ENCODE data around the gene MRPS15.

MRPS15 gene

GRCh38 chr1:36464605-36465393 lies 615 bp upstream of the MRPS15 start:
- DNase-seq (ENCODE audit: low spot score), result no peak
- TF ChIP-seq, protein P1, sequence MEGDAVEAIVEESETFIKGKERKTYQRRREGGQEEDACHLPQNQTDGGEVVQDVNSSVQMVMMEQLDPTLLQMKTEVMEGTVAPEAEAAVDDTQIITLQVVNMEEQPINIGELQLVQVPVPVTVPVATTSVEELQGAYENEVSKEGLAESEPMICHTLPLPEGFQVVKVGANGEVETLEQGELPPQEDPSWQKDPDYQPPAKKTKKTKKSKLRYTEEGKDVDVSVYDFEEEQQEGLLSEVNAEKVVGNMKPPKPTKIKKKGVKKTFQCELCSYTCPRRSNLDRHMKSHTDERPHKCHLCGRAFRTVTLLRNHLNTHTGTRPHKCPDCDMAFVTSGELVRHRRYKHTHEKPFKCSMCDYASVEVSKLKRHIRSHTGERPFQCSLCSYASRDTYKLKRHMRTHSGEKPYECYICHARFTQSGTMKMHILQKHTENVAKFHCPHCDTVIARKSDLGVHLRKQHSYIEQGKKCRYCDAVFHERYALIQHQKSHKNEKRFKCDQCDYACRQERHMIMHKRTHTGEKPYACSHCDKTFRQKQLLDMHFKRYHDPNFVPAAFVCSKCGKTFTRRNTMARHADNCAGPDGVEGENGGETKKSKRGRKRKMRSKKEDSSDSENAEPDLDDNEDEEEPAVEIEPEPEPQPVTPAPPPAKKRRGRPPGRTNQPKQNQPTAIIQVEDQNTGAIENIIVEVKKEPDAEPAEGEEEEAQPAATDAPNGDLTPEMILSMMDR (conservative IDR thresholded peaks at IDR 0.05; ENCODE audit: low read depth), result no peak
- CTCF ChIA-PET, result interaction anchor here (0.6 kb wide), 1 partner anchor 1112 kb away, joined by 4 read pairs; no protein-coding TSS in a partner anchor
- H3K27ac ChIP-seq, result peak overlapping the region; percentile 84
- POLR2A ChIA-PET (ENCODE audit: low non-redundant PET), result interaction anchor here (0.7 to 1.0 kb wide), 3 partner anchors 14 to 81 kb away, joined by 3 to 5 read pairs (median 5); partner anchors contain the start of gene OSCP1

DNA sequence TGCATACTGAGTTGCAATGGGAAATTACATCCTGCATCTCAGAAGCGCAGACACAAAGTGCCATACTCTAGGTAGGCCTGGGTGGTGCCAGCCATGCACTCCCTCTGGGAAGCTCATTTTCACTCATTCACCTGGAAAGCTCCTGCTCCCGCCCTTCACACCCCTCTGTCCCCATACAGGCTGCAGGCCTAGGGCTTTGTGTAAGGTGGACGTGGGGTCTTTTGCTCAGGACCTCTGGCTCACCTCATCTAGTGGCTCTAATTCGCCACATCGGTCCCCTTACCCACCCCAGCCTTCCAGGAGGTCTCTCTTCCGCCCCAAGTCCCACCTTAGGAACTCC lies 751 bp downstream of the MRPS15 start:
- no peak for DNase-seq (ENCODE audit: low spot score)
- ChIA-PET POLR2A (ENCODE audit: low non-redundant PET) (no interaction called here), CTCF (no interaction called here)
- TF ChIP-seq, protein P1 (conservative IDR thresholded peaks at IDR 0.05; ENCODE audit: low read depth), result no peak
- peak overlapping the region; percentile 84 for H3K27ac ChIP-seq

GRCh38 chr1:36458910-36459309 lies 5.3 kb downstream of the MRPS15 start:
- CTCF ChIA-PET, result no interaction called here
- peak overlapping the region; percentile 22; the same call in 1 of the 2 replicates for H3K27ac ChIP-seq
- TF ChIP-seq, protein P1 (conservative IDR thresholded peaks at IDR 0.05; ENCODE audit: low read depth), result no peak
- POLR2A ChIA-PET (ENCODE audit: low non-redundant PET), result no interaction called here
- DNase-seq (ENCODE audit: low spot score), result no peak

DNA sequence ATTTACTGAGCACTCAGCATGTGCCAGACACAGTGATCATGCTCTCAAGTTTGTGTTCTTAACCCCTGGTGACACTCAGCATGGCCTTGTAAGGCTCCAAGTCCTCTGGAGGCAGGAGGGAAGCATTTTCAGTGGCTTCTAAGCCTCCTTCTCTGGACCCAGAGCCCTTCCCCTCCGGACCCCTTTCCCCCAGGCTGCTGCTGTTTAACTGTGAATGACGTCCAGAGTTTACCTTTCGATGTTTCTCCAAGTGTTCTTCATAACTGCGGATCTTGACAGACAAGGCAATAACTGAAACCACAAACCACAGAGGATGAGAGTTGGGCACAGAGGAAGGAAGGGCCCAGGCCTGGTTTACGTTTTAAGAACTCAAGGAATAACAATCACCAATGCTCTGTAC lies 6.5 kb downstream of the MRPS15 start:
- CTCF ChIA-PET, result no interaction called here
- TF ChIP-seq, protein P1 (conservative IDR thresholded peaks at IDR 0.05; ENCODE audit: low read depth), result no peak
- no peak overlapping the region for H3K27ac ChIP-seq

GRCh38 chr1:36456391-36456928 lies 7.7 kb downstream of the MRPS15 start:
- ChIA-PET CTCF (no interaction called here), POLR2A (ENCODE audit: low non-redundant PET) (no interaction called here)

More for the DNA sequence above, 6.5 kb downstream of the MRPS15 start:
- no peak for DNase-seq (ENCODE audit: low spot score)
- POLR2A ChIA-PET (ENCODE audit: low non-redundant PET), result no interaction called here

DNA sequence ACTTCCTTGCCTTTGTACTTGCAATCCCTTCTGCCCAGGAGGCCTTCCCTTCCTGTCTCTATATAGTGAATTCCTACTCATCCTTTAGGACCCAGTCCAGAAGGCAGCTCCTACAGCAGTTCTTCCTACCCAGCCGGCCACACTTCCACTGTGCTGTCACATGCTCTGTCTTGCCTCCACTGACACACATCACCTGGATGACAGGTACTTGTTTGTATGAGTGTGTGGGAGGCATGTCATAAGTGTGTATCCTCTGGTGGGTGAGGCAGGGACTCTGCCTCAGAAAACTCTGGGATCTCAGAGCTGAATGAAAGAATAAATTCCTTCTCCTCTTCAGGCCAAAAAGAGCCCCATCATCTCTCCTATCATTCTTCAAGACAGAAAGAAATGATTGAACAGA lies 8.8 kb downstream of the MRPS15 start:
- DNase-seq (ENCODE audit: low spot score), result no peak
- no peak overlapping the region for H3K27ac ChIP-seq
- CTCF ChIA-PET, result interaction anchor here (0.5 kb wide), 1 partner anchor 179 kb away, joined by 4 read pairs; no protein-coding TSS in a partner anchor
- TF ChIP-seq, protein P1 (conservative IDR thresholded peaks at IDR 0.05; ENCODE audit: low read depth), result no peak
- POLR2A ChIA-PET (ENCODE audit: low non-redundant PET), result no interaction called here

More at GRCh38 chr1:36456391-36456928, 7.7 kb downstream of the MRPS15 start:
- TF ChIP-seq, protein P1 (conservative IDR thresholded peaks at IDR 0.05; ENCODE audit: low read depth), result no peak
- H3K27ac ChIP-seq, result no peak overlapping the region
- DNase-seq (ENCODE audit: low spot score), result no peak

All from RWPE1 (cell line).